Hematopoietic multipotent progenitor cell treated with erythropoietin and hydrocortisone succinate and interleukin-3 and kit ligand, for 15 days (in vitro differentiated cells): Measurements from ENCODE around the gene PLCD3.
A peak's percentile ranks its signal among the peaks of the same experiment; 100 is the strongest.

ENCODE experiments used
- DNase-seq: peaks from one replicate; pipeline ENCODE4 v3.0.0-alpha.2; 2015; ENCODE audit warnings: low spot score

Gene PLCD3

GRCh38 chr17:45149669-45150664, 17.7 kb upstream of the PLCD3 start:
- peak; percentile 51 for DNase-seq

GRCh38 chr17:45149037-45149668, 16.8 kb upstream of the PLCD3 start:
- peak; percentile 82 for DNase-seq

- DNase-seq = peak; percentile 100
Observed at GRCh38 chr17:45148183-45149036, 16.1 kb upstream of the PLCD3 start, which contains the start of gene HEXIM1. Gene HEXIM1 (plus strand): TSS chr17:45148475. CDS start chr17:45149191, 716 bp downstream.

GRCh38 chr17:45147581-45148182, 15.4 kb upstream of the PLCD3 start:
- DNase-seq = peak; percentile 94

- DNase-seq = peak; percentile 66
Observed at GRCh38 chr17:45146890-45147580, 14.7 kb upstream of the PLCD3 start.

- DNase-seq = no peak
Observed at GRCh38 chr17:45146592-45146889, 14.2 kb upstream of the PLCD3 start.

GRCh38 chr17:45146166-45146565, 13.9 kb upstream of the PLCD3 start:
- DNase-seq = no peak

- DNase-seq = no peak
Observed at GRCh38 chr17:45145035-45145389, 12.7 kb upstream of the PLCD3 start.

- peak; percentile 69 for DNase-seq
Observed at GRCh38 chr17:45144199-45145034, 12.1 kb upstream of the PLCD3 start.

- no peak for DNase-seq
Observed at GRCh38 chr17:45143767-45144198, 11.5 kb upstream of the PLCD3 start.

- no peak for DNase-seq
Observed at GRCh38 chr17:45143094-45143670, 10.9 kb upstream of the PLCD3 start.

GRCh38 chr17:45139533-45139920, 7.2 kb upstream of the PLCD3 start:
- DNase-seq = no peak

GRCh38 chr17:45138911-45139532, 6.7 kb upstream of the PLCD3 start:
- no peak for DNase-seq

- DNase-seq = no peak
Observed at GRCh38 chr17:45137561-45138305, 5.4 kb upstream of the PLCD3 start.

- no peak for DNase-seq
Observed at GRCh38 chr17:45136846-45137560, 4.7 kb upstream of the PLCD3 start.

- no peak for DNase-seq
Observed at GRCh38 chr17:45135978-45136791, 3.9 kb upstream of the PLCD3 start.
